Karpas-422 (cell line): Measurements from ENCODE around the gene ACVR1C. TPM values are rescaled to one million over a fixed set of nuclear protein-coding genes. Genes with fewer than 3 reads are reported as not detected.
"Not testable (repeated sequence)": the region's sequence is repeated elsewhere in the genome, so short reads cannot be mapped to it uniquely, and the experiment has no call there.

Experiments used
- DNase-seq: peaks from one replicate; pipeline ENCODE4 v3.0.0-alpha.2; 2015
- H2AFZ ChIP-seq: fragments of 200-600 bp; sonication (generic); 2 replicates; pipeline ENCODE4 v1.6.1; 2014; ENCODE audit warnings: antibody characterized with exemption, low read length, mixed read lengths
- H3K27ac ChIP-seq: fragments of 200-600 bp; sonication (generic); 2 replicates; pipeline ENCODE4 v1.5.1; 2014; ENCODE audit warnings: mild to moderate bottlenecking, low read length, moderate library complexity
- H3K27me3 ChIP-seq: fragments of 200-600 bp; sonication (generic); 2 replicates; pipeline ENCODE4 v1.6.1; 2014; ENCODE audit warnings: low read length, mixed read lengths
- H3K36me3 ChIP-seq: fragments of 200-600 bp; sonication (generic); 2 replicates; pipeline ENCODE4 v1.6.1; 2014; ENCODE audit warnings: low read length, mixed read lengths; ENCODE audit not compliant: insufficient read depth
- H3K4me1 ChIP-seq: fragments of 200-600 bp; sonication (generic); 2 replicates; pipeline ENCODE4 v1.6.1; 2014; ENCODE audit warnings: mild to moderate bottlenecking, low read length, mixed read lengths
- H3K4me2 ChIP-seq: fragments of 200-600 bp; sonication (generic); 2 replicates; pipeline ENCODE4 v1.6.1; 2014; ENCODE audit warnings: low read length, low read depth, mild to moderate bottlenecking; ENCODE audit not compliant: poor library complexity, severe bottlenecking
- H3K4me3 ChIP-seq: fragments of 200-600 bp; sonication (generic); 2 replicates; pipeline ENCODE4 v1.5.1; 2014; ENCODE audit warnings: mild to moderate bottlenecking, antibody characterized with exemption, low read length, mixed read lengths
- H3K79me2 ChIP-seq: fragments of 200-600 bp; sonication (generic); 2 replicates; pipeline ENCODE4 v1.6.1; 2014; ENCODE audit warnings: mild to moderate bottlenecking, low read length, mixed read lengths
- H3K9ac ChIP-seq: fragments of 200-600 bp; sonication (generic); 2 replicates; pipeline ENCODE4 v1.6.0; 2014; ENCODE audit warnings: low read length
- H3K9me2 ChIP-seq: fragments of 200-600 bp; sonication (generic), shearing (Covaris generic); replicated peaks from 2 replicates; pipeline ENCODE4 v1.6.0; 2014; ENCODE audit warnings: mild to moderate bottlenecking, low read length, moderate library complexity; ENCODE audit not compliant: insufficient read depth
- H3K9me3 ChIP-seq: fragments of 300-700, 200-600 bp; sonication (generic); 2 replicates; pipeline ENCODE4 v1.6.1; 2014; ENCODE audit warnings: low read length, mixed read lengths
- H4K20me1 ChIP-seq: fragments of 200-600 bp; sonication (generic); 2 replicates; pipeline ENCODE4 v1.6.1; 2014; ENCODE audit warnings: mild to moderate bottlenecking, antibody characterized with exemption, low read length, low read depth; ENCODE audit not compliant: insufficient read depth
- total RNA-seq: library from RNA; depleted of rRNA; stranded (reverse); fragments of >200 nt; shearing (Covaris generic); gene quantifications from 2 replicates; pipeline ENCODE4 v1.2.3, GENCODE V29; 2014; ENCODE audit warnings: low replicate concordance

Gene ACVR1C
- total RNA-seq, 1 experiment from 2014 or later, result not detected

- no peaks in the 10 kb centered on the region for H4K20me1 ChIP-seq
- no peaks in the 10 kb centered on the region for H3K27me3 ChIP-seq
- H3K4me2 ChIP-seq, result no peak overlapping the region
- H2AFZ ChIP-seq, result no peak overlapping the region
- H3K36me3 ChIP-seq, result no peaks in the 10 kb centered on the region
- H3K27ac ChIP-seq, result no peak overlapping the region
- DNase-seq, result no peak
- H3K4me1 ChIP-seq, result no peaks in the 10 kb centered on the region
- H3K79me2 ChIP-seq, result no peaks in the 10 kb centered on the region
- no peak overlapping the region for H3K4me3 ChIP-seq
- H3K9me2 ChIP-seq, result no peaks in the 10 kb centered on the region
- no peaks in the 10 kb centered on the region for H3K9me3 ChIP-seq
- H3K9ac ChIP-seq, result no peak overlapping the region
These were observed 91.8 kb downstream of the ACVR1C start for GRCh38 chr2:157536815-157537214.

GRCh38 chr2:157528963-157529751 is 99.5 kb downstream of the ACVR1C start:
- Histone ChIP-seq H3K4me3 (no peak overlapping the region), H3K79me2 (no peaks in the 10 kb centered on the region), H3K4me1 (peaks cover 4% of the 10 kb centered on the region; the same call in 1 of the 2 replicates), H3K9me3 (no peaks in the 10 kb centered on the region), H3K27me3 (no peaks in the 10 kb centered on the region), H4K20me1 (no peaks in the 10 kb centered on the region), H3K36me3 (no peaks in the 10 kb centered on the region), H3K9ac (no peak overlapping the region), H3K27ac (no peak overlapping the region), H2AFZ (no peak overlapping the region), H3K4me2 (no peak overlapping the region), H3K9me2 (no peaks in the 10 kb centered on the region)
- DNase-seq, result no peak

- H3K4me1 ChIP-seq, result peaks cover 8% of the 10 kb centered on the region
- H3K27me3 ChIP-seq, result no peaks in the 10 kb centered on the region
- H3K4me2 ChIP-seq, result no peak overlapping the region
- H3K36me3 ChIP-seq, result no peaks in the 10 kb centered on the region
- H3K9me2 ChIP-seq, result no peaks in the 10 kb centered on the region
- no peaks in the 10 kb centered on the region for H3K79me2 ChIP-seq
- H3K4me3 ChIP-seq, result no peak overlapping the region
- DNase-seq, result no peak
- H3K9ac ChIP-seq, result no peak overlapping the region
- H4K20me1 ChIP-seq, result no peaks in the 10 kb centered on the region
- no peaks in the 10 kb centered on the region for H3K9me3 ChIP-seq
- H3K27ac ChIP-seq, result no peak overlapping the region
- H2AFZ ChIP-seq, result no peak overlapping the region
These were observed 102.6 kb downstream of the ACVR1C start for GRCh38 chr2:157526070-157526469.

GRCh38 chr2:157523270-157524247 is 105.1 kb downstream of the ACVR1C start:
- Histone ChIP-seq H3K4me3 (no peak overlapping the region), H3K27ac (no peak overlapping the region), H3K36me3 (no peaks in the 10 kb centered on the region), H3K9ac (no peak overlapping the region), H3K4me2 (no peak overlapping the region), H3K27me3 (no peaks in the 10 kb centered on the region), H3K9me3 (no peaks in the 10 kb centered on the region), H4K20me1 (no peaks in the 10 kb centered on the region), H2AFZ (no peak overlapping the region), H3K9me2 (no peaks in the 10 kb centered on the region), H3K79me2 (no peaks in the 10 kb centered on the region), H3K4me1 (peaks cover 4% of the 10 kb centered on the region; the same call in 1 of the 2 replicates)
- DNase-seq, result no peak

- H3K27me3 ChIP-seq, H4K20me1 ChIP-seq, H3K9ac ChIP-seq, H3K27ac ChIP-seq, H3K36me3 ChIP-seq, H3K79me2 ChIP-seq, H3K9me3 ChIP-seq, H3K4me1 ChIP-seq, H3K4me2 ChIP-seq, H2AFZ ChIP-seq, DNase-seq, H3K9me2 ChIP-seq, H3K4me3 ChIP-seq: not testable (repeated sequence)
These were observed 113.7 kb downstream of the ACVR1C start for GRCh38 chr2:157514966-157515365.

GRCh38 chr2:157509744-157510143 is 118.9 kb downstream of the ACVR1C start:
- H3K9me3 ChIP-seq, result no peaks in the 10 kb centered on the region
- H3K9ac ChIP-seq, result no peak overlapping the region
- no peaks in the 10 kb centered on the region for H3K36me3 ChIP-seq
- H3K4me1 ChIP-seq, result no peaks in the 10 kb centered on the region
- H3K4me3 ChIP-seq, result no peak overlapping the region
- peak; percentile 45 for DNase-seq
- no peak overlapping the region for H3K27ac ChIP-seq
- H3K4me2 ChIP-seq, result no peak overlapping the region
- H3K27me3 ChIP-seq, result no peaks in the 10 kb centered on the region
- H3K9me2 ChIP-seq, result no peaks in the 10 kb centered on the region
- H2AFZ ChIP-seq, result no peak overlapping the region
- no peaks in the 10 kb centered on the region for H4K20me1 ChIP-seq
- H3K79me2 ChIP-seq, result no peaks in the 10 kb centered on the region

- peak; percentile 57 for DNase-seq
- Histone ChIP-seq H3K9ac (no peak overlapping the region), H3K4me1 (no peaks in the 10 kb centered on the region), H3K79me2 (no peaks in the 10 kb centered on the region), H3K36me3 (no peaks in the 10 kb centered on the region), H2AFZ (no peak overlapping the region), H3K27me3 (no peaks in the 10 kb centered on the region), H4K20me1 (no peaks in the 10 kb centered on the region), H3K27ac (no peak overlapping the region), H3K9me3 (no peaks in the 10 kb centered on the region), H3K4me3 (no peak overlapping the region), H3K4me2 (no peak overlapping the region), H3K9me2 (no peaks in the 10 kb centered on the region)
These were observed 120.0 kb downstream of the ACVR1C start for GRCh38 chr2:157508676-157509075.

GRCh38 chr2:157506586-157506985 is 122.1 kb downstream of the ACVR1C start:
- Histone ChIP-seq H3K9me2 (no peaks in the 10 kb centered on the region), H3K27me3 (no peaks in the 10 kb centered on the region), H3K36me3 (no peaks in the 10 kb centered on the region), H2AFZ (no peak overlapping the region), H3K79me2 (no peaks in the 10 kb centered on the region), H3K27ac (no peak overlapping the region), H4K20me1 (no peaks in the 10 kb centered on the region), H3K4me2 (no peak overlapping the region), H3K4me3 (no peak overlapping the region), H3K9me3 (no peaks in the 10 kb centered on the region), H3K9ac (no peak overlapping the region), H3K4me1 (no peaks in the 10 kb centered on the region)
- DNase-seq, result no peak
